Measurements from ENCODE around the gene SLC39A8.

SLC39A8 gene

DNA sequence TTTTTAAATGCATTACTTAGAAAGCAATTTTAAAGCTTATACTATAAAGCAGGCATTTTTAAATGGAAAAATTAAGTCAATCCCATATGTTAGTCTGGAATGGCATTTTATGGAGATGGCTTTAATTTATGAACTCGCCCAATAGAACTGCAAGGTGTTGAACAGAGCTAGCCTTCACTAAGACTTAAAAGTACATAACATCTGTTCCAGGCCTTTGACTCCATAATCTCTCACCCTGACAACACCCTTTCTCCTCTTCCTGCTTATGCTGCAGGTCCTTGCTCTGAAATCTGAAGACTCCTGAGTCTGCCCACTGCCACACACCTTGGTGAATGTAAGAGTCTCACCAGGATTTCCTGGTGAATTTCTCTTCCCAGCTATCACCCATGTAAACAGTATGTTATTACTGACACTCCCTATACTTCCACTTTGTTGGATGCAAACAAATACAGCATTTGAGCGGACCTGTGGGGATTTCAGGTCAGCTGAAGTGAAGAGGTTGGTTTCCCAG, 17.7 kb upstream of the SLC39A8 start:
- TF ChIP-seq TAF1 (IDR thresholded peaks at IDR 0.05; ENCODE audit: low read depth) (no peak), CEBPB (IDR thresholded peaks at IDR 0.05) (no peak), RAD21 (IDR thresholded peaks at IDR 0.05; ENCODE audit: low read depth) (no peak), FOXM1 (IDR thresholded peaks at IDR 0.05; ENCODE audit: borderline replicate concordance, low read depth) (no peak), EP300 (IDR thresholded peaks at IDR 0.05; ENCODE audit: borderline replicate concordance) (no peak), TCF12 (IDR thresholded peaks at IDR 0.05; ENCODE audit: low read depth) (no peak), YY1 (IDR thresholded peaks at IDR 0.05; ENCODE audit: low read depth) (no peak), NFIC (IDR thresholded peaks at IDR 0.05) (no peak), TEAD4 (IDR thresholded peaks at IDR 0.05) (no peak), EGR1 (IDR thresholded peaks at IDR 0.05) (no peak), ZBTB7A (IDR thresholded peaks at IDR 0.05; ENCODE audit: low read depth) (no peak), CREB1 (IDR thresholded peaks at IDR 0.05; ENCODE audit: low read depth) (no peak)
- TF ChIP-seq, protein P1, sequence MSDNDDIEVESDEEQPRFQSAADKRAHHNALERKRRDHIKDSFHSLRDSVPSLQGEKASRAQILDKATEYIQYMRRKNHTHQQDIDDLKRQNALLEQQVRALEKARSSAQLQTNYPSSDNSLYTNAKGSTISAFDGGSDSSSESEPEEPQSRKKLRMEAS (IDR thresholded peaks at IDR 0.05): no peak
- TF ChIP-seq, protein P2, sequence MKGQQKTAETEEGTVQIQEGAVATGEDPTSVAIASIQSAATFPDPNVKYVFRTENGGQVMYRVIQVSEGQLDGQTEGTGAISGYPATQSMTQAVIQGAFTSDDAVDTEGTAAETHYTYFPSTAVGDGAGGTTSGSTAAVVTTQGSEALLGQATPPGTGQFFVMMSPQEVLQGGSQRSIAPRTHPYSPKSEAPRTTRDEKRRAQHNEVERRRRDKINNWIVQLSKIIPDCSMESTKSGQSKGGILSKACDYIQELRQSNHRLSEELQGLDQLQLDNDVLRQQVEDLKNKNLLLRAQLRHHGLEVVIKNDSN (IDR thresholded peaks at IDR 0.05): no peak
- TF ChIP-seq, protein P3, sequence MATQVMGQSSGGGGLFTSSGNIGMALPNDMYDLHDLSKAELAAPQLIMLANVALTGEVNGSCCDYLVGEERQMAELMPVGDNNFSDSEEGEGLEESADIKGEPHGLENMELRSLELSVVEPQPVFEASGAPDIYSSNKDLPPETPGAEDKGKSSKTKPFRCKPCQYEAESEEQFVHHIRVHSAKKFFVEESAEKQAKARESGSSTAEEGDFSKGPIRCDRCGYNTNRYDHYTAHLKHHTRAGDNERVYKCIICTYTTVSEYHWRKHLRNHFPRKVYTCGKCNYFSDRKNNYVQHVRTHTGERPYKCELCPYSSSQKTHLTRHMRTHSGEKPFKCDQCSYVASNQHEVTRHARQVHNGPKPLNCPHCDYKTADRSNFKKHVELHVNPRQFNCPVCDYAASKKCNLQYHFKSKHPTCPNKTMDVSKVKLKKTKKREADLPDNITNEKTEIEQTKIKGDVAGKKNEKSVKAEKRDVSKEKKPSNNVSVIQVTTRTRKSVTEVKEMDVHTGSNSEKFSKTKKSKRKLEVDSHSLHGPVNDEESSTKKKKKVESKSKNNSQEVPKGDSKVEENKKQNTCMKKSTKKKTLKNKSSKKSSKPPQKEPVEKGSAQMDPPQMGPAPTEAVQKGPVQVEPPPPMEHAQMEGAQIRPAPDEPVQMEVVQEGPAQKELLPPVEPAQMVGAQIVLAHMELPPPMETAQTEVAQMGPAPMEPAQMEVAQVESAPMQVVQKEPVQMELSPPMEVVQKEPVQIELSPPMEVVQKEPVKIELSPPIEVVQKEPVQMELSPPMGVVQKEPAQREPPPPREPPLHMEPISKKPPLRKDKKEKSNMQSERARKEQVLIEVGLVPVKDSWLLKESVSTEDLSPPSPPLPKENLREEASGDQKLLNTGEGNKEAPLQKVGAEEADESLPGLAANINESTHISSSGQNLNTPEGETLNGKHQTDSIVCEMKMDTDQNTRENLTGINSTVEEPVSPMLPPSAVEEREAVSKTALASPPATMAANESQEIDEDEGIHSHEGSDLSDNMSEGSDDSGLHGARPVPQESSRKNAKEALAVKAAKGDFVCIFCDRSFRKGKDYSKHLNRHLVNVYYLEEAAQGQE (IDR thresholded peaks at IDR 0.05; ENCODE audit: low read depth): no peak

DNA sequence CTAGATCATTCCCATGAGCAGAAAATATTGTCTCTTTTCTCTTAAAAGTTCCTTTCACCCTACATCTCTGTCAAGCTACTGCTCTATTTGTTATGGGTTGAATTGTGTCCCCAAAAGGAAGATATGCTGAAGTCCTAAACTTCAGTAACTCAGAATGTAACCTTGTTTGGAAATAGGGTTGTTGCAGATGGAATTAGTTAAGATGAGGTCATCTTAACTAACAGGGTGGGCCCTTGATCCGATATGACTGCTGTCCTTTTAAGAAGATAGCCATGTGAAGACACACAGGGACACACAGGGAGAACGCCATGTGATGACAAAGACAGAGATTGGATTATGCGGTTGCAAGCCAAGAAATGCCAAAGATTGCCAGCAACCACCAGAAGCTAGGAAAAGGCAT, 12.8 kb upstream of the SLC39A8 start:
- TF ChIP-seq CEBPB (IDR thresholded peaks at IDR 0.05): no peak

DNA sequence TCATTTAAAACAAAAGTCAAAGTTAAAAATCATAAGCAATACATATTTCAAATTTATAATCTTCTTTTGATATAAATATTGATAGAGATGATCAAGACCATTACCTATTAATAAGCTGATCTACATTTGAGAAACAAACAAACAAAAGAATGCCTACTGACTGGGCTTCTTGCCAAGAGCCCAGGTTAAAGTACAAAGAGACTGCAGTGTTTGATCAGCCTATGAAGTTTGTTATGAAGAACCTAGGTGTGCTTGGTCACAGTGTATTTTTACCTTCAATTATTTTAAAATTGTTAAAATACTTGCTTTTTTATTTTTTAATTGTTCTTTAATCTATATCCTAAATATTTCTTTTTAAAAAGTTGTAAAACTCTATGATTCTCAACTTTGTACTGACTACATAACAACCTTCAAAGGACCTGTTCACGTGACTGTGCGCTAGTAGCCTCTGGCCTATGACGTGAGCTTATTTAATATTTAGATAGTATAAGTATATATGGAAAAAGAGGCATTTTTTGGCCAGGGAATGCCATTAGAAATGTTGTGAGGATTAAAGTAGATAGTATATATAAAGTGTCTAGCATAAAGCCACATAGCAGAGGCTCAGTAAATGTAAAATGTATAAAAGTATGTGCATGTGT, 11.4 kb upstream of the SLC39A8 start:
- no peak for TF ChIP-seq RAD21 (IDR thresholded peaks at IDR 0.05; ENCODE audit: low read depth)
- no peak for TF ChIP-seq YY1 (IDR thresholded peaks at IDR 0.05; ENCODE audit: low read depth)
- TF ChIP-seq NFIC (IDR thresholded peaks at IDR 0.05): 0 out of 2 replicates have a peak, but pooled peaks have one; percentile 8
- TF ChIP-seq, protein P1 (IDR thresholded peaks at IDR 0.05): no peak

DNA sequence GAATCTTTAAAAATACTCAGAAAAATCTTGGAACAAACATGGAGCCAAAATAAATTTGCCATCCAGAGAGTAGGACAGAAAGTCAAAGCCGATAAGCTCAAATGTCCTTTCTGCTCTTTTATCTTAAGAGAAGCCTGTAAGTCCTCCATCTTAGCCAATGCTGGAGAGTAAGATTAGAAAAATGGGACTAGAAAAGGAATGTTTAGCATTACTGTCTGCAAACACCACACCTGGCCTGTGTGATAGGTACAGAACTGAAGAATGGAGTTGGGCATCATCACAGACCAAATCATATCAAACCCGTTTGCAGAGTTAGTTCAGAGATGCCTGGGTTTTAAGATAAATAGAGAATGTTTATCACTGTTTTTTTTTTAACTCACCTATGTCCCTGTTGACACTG, 10.5 kb upstream of the SLC39A8 start:
- TF ChIP-seq CREB1 (IDR thresholded peaks at IDR 0.05; ENCODE audit: low read depth) (no peak), EGR1 (IDR thresholded peaks at IDR 0.05) (no peak), YY1 (IDR thresholded peaks at IDR 0.05; ENCODE audit: low read depth) (no peak), TCF12 (IDR thresholded peaks at IDR 0.05; ENCODE audit: low read depth) (no peak), NFIC (IDR thresholded peaks at IDR 0.05) (no peak)
- TF ChIP-seq, protein P2 (IDR thresholded peaks at IDR 0.05): no peak

DNA sequence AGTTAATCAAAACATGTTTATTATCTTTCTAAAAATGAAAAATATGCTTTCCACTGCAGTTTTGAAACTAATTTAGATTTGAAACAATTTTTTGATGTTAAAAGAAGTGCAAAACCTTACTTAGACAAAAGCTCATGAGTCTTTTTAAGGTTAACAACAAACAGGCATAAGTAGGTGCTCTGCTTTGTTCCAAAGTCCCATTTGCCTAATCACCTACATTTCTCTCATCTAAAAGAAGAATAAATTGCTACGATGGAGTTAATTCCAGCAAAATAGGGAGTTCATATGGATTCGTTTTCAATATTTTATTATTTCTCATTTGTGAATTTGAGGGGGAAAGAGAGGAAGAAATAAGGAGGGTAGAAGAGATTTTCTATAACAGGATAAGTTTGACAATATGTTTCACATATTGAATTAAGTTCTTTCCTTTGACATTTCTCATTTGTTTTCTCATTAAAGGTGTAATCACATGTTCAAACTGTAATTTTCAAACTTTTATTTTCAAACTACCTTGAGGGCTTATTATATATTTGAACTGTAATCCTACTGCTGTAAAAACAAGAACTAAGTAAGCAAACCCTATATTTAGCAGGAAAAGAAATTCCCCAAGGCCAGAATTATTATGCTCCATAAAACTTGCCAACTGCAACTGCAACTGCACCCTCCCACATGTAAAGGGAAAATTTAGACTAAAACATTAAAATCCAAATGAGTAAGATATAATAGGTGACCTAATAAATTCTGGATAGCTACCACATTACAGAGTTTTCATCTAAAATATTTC, 9.6 kb upstream of the SLC39A8 start:
- no peak for TF ChIP-seq FOXM1 (IDR thresholded peaks at IDR 0.05; ENCODE audit: borderline replicate concordance, low read depth)
- TF ChIP-seq TEAD4 (IDR thresholded peaks at IDR 0.05): no peak
- TF ChIP-seq, protein P2 (IDR thresholded peaks at IDR 0.05): no peak
- no peak for TF ChIP-seq RAD21 (IDR thresholded peaks at IDR 0.05; ENCODE audit: low read depth)
- TF ChIP-seq, protein P1 (IDR thresholded peaks at IDR 0.05): no peak
- no peak for TF ChIP-seq NFIC (IDR thresholded peaks at IDR 0.05)
- TF ChIP-seq CEBPB (IDR thresholded peaks at IDR 0.05): no peak
- no peak for TF ChIP-seq YY1 (IDR thresholded peaks at IDR 0.05; ENCODE audit: low read depth)
- TF ChIP-seq EP300 (IDR thresholded peaks at IDR 0.05; ENCODE audit: borderline replicate concordance): no peak
- TF ChIP-seq, protein P3 (IDR thresholded peaks at IDR 0.05; ENCODE audit: low read depth): no peak
- TF ChIP-seq EGR1 (IDR thresholded peaks at IDR 0.05): no peak
- TF ChIP-seq TCF12 (IDR thresholded peaks at IDR 0.05; ENCODE audit: low read depth): no peak
- TF ChIP-seq ZBTB7A (IDR thresholded peaks at IDR 0.05; ENCODE audit: low read depth): no peak
- no peak for TF ChIP-seq TAF1 (IDR thresholded peaks at IDR 0.05; ENCODE audit: low read depth)
- no peak for TF ChIP-seq CREB1 (IDR thresholded peaks at IDR 0.05; ENCODE audit: low read depth)
